ENCODE measurements around the gene GPR156. TPM values are rescaled to one million over a fixed set of nuclear protein-coding genes. Genes with fewer than 3 reads are reported as not detected.

GPR156 gene
- total and polyA plus RNA-seq, 9 of the 15 experiments (the other 6 are each of a cell fraction or from before 2014, with no cell fraction given) = 0.07 to 0.14 (median 0.12) TPM; not detected in 5

- ChIA-PET POLR2A (interaction anchor here (0.6 kb wide), 2 partner anchors 8 to 195 kb away, joined by 3 to 4 read pairs; no protein-coding TSS in a partner anchor), CTCF (ENCODE audit: low intra/inter-chr PET ratio) (no interaction called here)
- Histone ChIP-seq H3K4me3 (no peak overlapping the region), H4K20me1 (replicated peaks; ENCODE audit: control insufficient read depth, insufficient read depth, low read length) (no peaks in the 10 kb centered on the region), H3K27me3 (ENCODE audit: control insufficient read depth in 2 of 2, insufficient read depth in 2 of 2, low read length in 2 of 2) (no peaks in the 10 kb centered on the region; a peak in 1 of 5 replicates), H3K36me3 (ENCODE audit: control insufficient read depth, insufficient read depth, low read length) (no peaks in the 10 kb centered on the region), H3K4me1 (replicated peaks in 1 of 2; ENCODE audit: control insufficient read depth in 2 of 2, insufficient read depth in 2 of 2, low read length in 2 of 2) (no peaks in the 10 kb centered on the region), H2AFZ (ENCODE audit: low read depth, low read length) (no peak overlapping the region), H3K9ac (ENCODE audit: insufficient read depth in 1 of 2, low read depth in 2 of 2, low read length in 2 of 2) (no peak overlapping the region), H3K9me1 (ENCODE audit: control insufficient read depth, insufficient read depth, low read length) (no peaks in the 10 kb centered on the region), H3K79me2 (ENCODE audit: control insufficient read depth, insufficient read depth, low read length) (no peaks in the 10 kb centered on the region), H3K27ac (ENCODE audit: extremely low read depth, low read depth, low read length) (no peak overlapping the region), H3K9me3 (replicated peaks; ENCODE audit: control insufficient read depth, insufficient read depth, low read depth, low read length) (no peaks in the 10 kb centered on the region), H3K4me2 (ENCODE audit: insufficient read depth, low read length) (no peak overlapping the region)
- ATAC-seq (no peak), FAIRE-seq (no peak), DNase-seq (ENCODE audit: extremely low read depth in 1 of 4, low spot score in 3 of 4) (no peak)
- intact Hi-C loops (cut with micrococcal nuclease) = no loop called here
- no TSS peak for BruUV-seq (replicated peaks)
- 3% methylated on average over 3 of the region's 3 CpGs for WGBS (ENCODE audit: insufficient coverage, low coverage, missing lambda C conversion rate)
- TF ChIP-seq TEAD1 (CRISPR knock-in tag; IDR thresholded peaks at IDR 0.05) (no peak), SAFB2 (IDR thresholded peaks at IDR 0.05; ENCODE audit: borderline replicate concordance, low read depth, low read length, severe bottlenecking) (no peak), SPI1 (IDR thresholded peaks at IDR 0.05; ENCODE audit: borderline replicate concordance, low read depth, low read length) (no peak), TAF9B (IDR thresholded peaks at IDR 0.05; ENCODE audit: partially characterized antibody) (no peak), FOS (IDR thresholded peaks at IDR 0.05; ENCODE audit: extremely low read depth, insufficient read length) (no peak), ZEB2 (IDR thresholded peaks at IDR 0.05) (no peak), NR2C2 (CRISPR knock-in tag; IDR thresholded peaks at IDR 0.05) (no peak), NR2C2 (tag; IDR thresholded peaks at IDR 0.05) (no peak), ZBTB5 (IDR thresholded peaks at IDR 0.05) (no peak), CBX1 (IDR thresholded peaks at IDR 0.05; ENCODE audit: low read depth) (no peak), IRF2 (CRISPR knock-in tag; IDR thresholded peaks at IDR 0.05) (no peak), NFXL1 (CRISPR knock-in tag; IDR thresholded peaks at IDR 0.05) (no peak), STAG1 (CRISPR knock-in tag; IDR thresholded peaks at IDR 0.05; ENCODE audit: borderline replicate concordance) (no peak)
- in situ Hi-C loops (cut with MboI) = no loop called here
Observed at GRCh38 chr3:120192579-120192978, 92.4 kb downstream of the GPR156 start.

All from K562 (cell line).